GM23248 (cell line): Measurements from ENCODE around the gene CCL13. TPM values are rescaled to one million over a fixed set of nuclear protein-coding genes. Genes with fewer than 3 reads are reported as not detected.

Source experiments
- DNase-seq: peaks from one replicate; pipeline ENCODE4 v3.0.0-alpha.2; 2015
- H2AFZ ChIP-seq: fragments of 200-600 bp; sonication (generic); 2 replicates; pipeline ENCODE4 v1.6.1; 2016; ENCODE audit warnings: antibody characterized with exemption
- H3F3A ChIP-seq: fragments of 200-600 bp; sonication (generic); 2 replicates; pipeline ENCODE4 v1.6.1; 2016; ENCODE audit warnings: mild to moderate bottlenecking, antibody characterized with exemption, mixed run types; ENCODE audit not compliant: insufficient read depth
- H3K27ac ChIP-seq: fragments of 200-600 bp; sonication (generic); 2 replicates; pipeline ENCODE4 v1.5.1; 2016; ENCODE audit warnings: mild to moderate bottlenecking
- H3K27me3 ChIP-seq: fragments of 200-600 bp; sonication (generic); replicated peaks from 2 replicates; pipeline ENCODE4 v1.6.1; 2016; ENCODE audit warnings: mild to moderate bottlenecking; ENCODE audit not compliant: insufficient read depth
- H3K36me3 ChIP-seq: fragments of 200-600 bp; sonication (generic); 2 replicates; pipeline ENCODE4 v1.6.1; 2016; ENCODE audit warnings: low read depth, mild to moderate bottlenecking
- H3K4me1 ChIP-seq: fragments of 200-600 bp; sonication (generic); 2 replicates; pipeline ENCODE4 v1.6.1; 2016; ENCODE audit warnings: mild to moderate bottlenecking; ENCODE audit not compliant: insufficient read depth
- H3K4me2 ChIP-seq: fragments of 200-600 bp; sonication (generic); one replicate; pipeline ENCODE4 v1.6.1; 2016; ENCODE audit warnings: mild to moderate bottlenecking; ENCODE audit not compliant: unreplicated experiment
- H3K4me3 ChIP-seq: fragments of 200-600 bp; sonication (generic); 2 replicates; pipeline ENCODE4 v1.5.1; 2016; ENCODE audit warnings: mild to moderate bottlenecking
- H3K79me2 ChIP-seq: fragments of 200-600 bp; sonication (generic); 2 replicates; pipeline ENCODE4 v1.6.1; 2016; ENCODE audit warnings: mild to moderate bottlenecking; ENCODE audit not compliant: insufficient read depth
- H3K9ac ChIP-seq: fragments of 200-600 bp; sonication (generic); 2 replicates; pipeline ENCODE4 v1.6.1; 2016; ENCODE audit warnings: mild to moderate bottlenecking
- H3K9me2 ChIP-seq: fragments of 200-600 bp; sonication (generic); 2 replicates; pipeline ENCODE4 v1.6.1; 2016; ENCODE audit warnings: mixed run types, mild to moderate bottlenecking, moderate library complexity; ENCODE audit not compliant: insufficient read depth
- H3K9me3 ChIP-seq: fragments of 200-600 bp; sonication (generic); one replicate; pipeline ENCODE4 v1.6.1; 2017; ENCODE audit warnings: low read depth
- H4K20me1 ChIP-seq: fragments of 200-600 bp; sonication (generic); 2 replicates; pipeline ENCODE4 v1.6.0; 2016; ENCODE audit not compliant: insufficient read depth
- EZH2 ChIP-seq: fragments of 200-600 bp; sonication (generic); IDR thresholded peaks from 2 replicates; pipeline ENCODE4 v1.6.1; 2018; ENCODE audit warnings: antibody characterized with exemption, mild to moderate bottlenecking; ENCODE audit not compliant: insufficient read depth, poor library complexity, severe bottlenecking
- EZH2phosphoT487 ChIP-seq: fragments of 200-600 bp; sonication (generic); IDR thresholded peaks from 2 replicates; pipeline ENCODE4 v1.6.1; 2018; ENCODE audit warnings: antibody characterized with exemption, moderate library complexity, mild to moderate bottlenecking, low read depth; ENCODE audit not compliant: insufficient read depth
- WGBS, 2 experiments: methylation state at CpG; one replicate each; pipeline ENCODE4 v1.1.6; 2015 to 2017; ENCODE audit warnings: low lambda C conversion rate in 2 of 2, low coverage in 1 of 2; ENCODE audit errors: missing lambda C conversion rate in 2 of 2; 5-methylcytosine and 5-hydroxymethylcytosine counted together
- in situ Hi-C: fragments of 300-500 bp; cut with MboI; formaldehyde crosslinking; loops from 2 replicates; pipeline ENCODE4 v1.15.0; 2020
- polyA plus RNA-seq: library from polyadenylated mRNA; unstranded; fragments of >200 nt; fragmentation: Nextera tagmentation; extraction: Ambion mirVana; gene quantifications from 2 replicates; pipeline ENCODE4 v1.2.1, GENCODE V29; 2016
- total RNA-seq: library from RNA; depleted of rRNA; stranded (reverse); fragments of >200 nt; shearing (Covaris generic); gene quantifications from 2 replicates; pipeline ENCODE4 v1.2.3, GENCODE V29; 2014

The CCL13 gene
- total and polyA plus RNA-seq, 2 experiments from 2014 or later: not detected

DNA sequence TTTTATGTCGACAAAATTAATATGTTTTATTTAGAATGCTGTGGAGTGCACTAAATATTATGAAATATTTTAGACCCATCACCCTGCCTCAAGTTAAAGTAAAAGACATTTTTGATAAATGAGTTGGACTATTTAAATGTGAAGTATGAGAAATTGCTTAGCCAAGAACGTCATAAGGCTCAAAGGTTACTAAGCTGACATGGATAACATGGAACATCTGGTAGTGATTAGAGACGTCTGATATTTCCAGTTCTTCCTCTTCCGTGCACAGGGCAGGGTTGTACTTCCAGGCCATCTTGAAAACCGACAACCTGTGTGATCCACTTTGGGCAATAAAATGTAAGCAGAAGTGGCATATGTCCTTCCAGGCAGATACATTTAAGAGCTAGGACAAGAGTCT, 44.2 kb upstream of the CCL13 start:
- no peaks in the 10 kb centered on the region for H4K20me1 ChIP-seq
- in situ Hi-C loops: no loop called here
- no peaks in the 10 kb centered on the region for H3K79me2 ChIP-seq
- no peaks in the 10 kb centered on the region for H3K9me3 ChIP-seq
- DNase-seq: peak; percentile 45
- no peak overlapping the region for H3K4me3 ChIP-seq
- 40 to 46% methylated on average over 5 of the region's 5 CpGs for WGBS, 2 experiments
- H2AFZ ChIP-seq: no peak overlapping the region
- H3K9ac ChIP-seq: no peak overlapping the region
- H3K4me2 ChIP-seq: no peak overlapping the region
- no peaks in the 10 kb centered on the region for H3K27me3 ChIP-seq
- H3K36me3 ChIP-seq: no peaks in the 10 kb centered on the region
- H3K27ac ChIP-seq: no peak overlapping the region
- no peaks in the 10 kb centered on the region for H3K9me2 ChIP-seq
- H3F3A ChIP-seq: peaks cover 24% of the 10 kb centered on the region
- TF ChIP-seq EZH2 (no peak), EZH2phosphoT487 (no peak)
- H3K4me1 ChIP-seq: peaks cover 15% of the 10 kb centered on the region

DNA sequence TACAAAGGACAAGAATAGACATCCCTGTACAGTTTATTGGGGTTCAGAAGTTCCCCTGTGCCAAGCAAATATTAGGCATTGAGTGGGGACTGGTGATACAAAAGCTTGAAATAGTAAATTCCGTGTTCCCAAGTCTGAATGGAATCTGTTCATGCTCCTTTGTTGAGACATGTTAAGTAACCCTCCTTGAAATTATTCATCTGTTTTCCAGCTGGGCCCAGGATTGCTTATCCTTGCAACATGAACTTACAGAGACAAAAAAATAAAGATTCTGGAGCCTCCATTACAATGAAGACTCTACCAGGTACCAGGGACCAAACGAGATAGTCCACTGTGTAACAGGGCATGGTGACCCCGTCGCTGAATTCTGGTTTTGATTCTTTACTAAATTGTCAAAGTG, 43.1 kb upstream of the CCL13 start:
- peak; percentile 32 for DNase-seq

DNA sequence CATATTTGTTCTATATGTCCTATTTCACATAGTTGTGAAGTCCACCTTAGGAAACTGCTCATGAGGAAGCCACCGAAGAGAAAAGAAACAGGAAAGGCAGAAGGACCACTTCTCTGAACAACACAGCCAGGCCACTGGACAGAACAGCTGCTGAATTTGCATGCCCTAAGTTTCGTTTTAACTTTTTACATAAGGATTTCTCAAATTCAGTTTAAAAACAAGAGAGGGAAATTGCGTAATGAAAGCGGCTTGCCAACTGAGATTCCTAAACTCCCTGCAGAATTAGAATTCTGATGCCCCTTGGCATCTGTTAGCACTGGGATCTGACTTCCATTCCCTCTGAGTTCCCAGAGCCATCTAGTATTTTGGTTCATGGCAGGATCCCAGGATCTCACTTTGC, 42.0 kb upstream of the CCL13 start:
- peak overlapping the region; percentile 48 for H3K4me2 ChIP-seq
- peaks cover 17% of the 10 kb centered on the region for H3F3A ChIP-seq
- in situ Hi-C loops: no loop called here
- H3K9me2 ChIP-seq: no peaks in the 10 kb centered on the region
- H3K36me3 ChIP-seq: no peaks in the 10 kb centered on the region
- H4K20me1 ChIP-seq: no peaks in the 10 kb centered on the region
- no peak overlapping the region for H3K4me3 ChIP-seq
- no peaks in the 10 kb centered on the region for H3K9me3 ChIP-seq
- no peak overlapping the region for H3K9ac ChIP-seq
- WGBS, 2 experiments: 10 to 20% methylated on average over 4 of the region's 4 CpGs
- H3K27ac ChIP-seq: no peak overlapping the region
- H2AFZ ChIP-seq: peak overlapping the region; percentile 36; the same call in 1 of the 2 replicates
- H3K27me3 ChIP-seq: no peaks in the 10 kb centered on the region
- peaks cover 14% of the 10 kb centered on the region for H3K4me1 ChIP-seq
- TF ChIP-seq EZH2phosphoT487 (no peak), EZH2 (no peak)
- H3K79me2 ChIP-seq: no peaks in the 10 kb centered on the region
- peak; percentile 59 for DNase-seq

More for the DNA sequence above, 43.1 kb upstream of the CCL13 start:
- peaks cover 14% of the 10 kb centered on the region for H3K4me1 ChIP-seq
- no peak for TF ChIP-seq EZH2
- TF ChIP-seq EZH2phosphoT487: no peak
- peaks cover 17% of the 10 kb centered on the region for H3F3A ChIP-seq
- no peaks in the 10 kb centered on the region for H4K20me1 ChIP-seq
- WGBS, 2 experiments: 89 to 93% methylated on average over 4 of the region's 4 CpGs
- H3K9me3 ChIP-seq: no peaks in the 10 kb centered on the region
- in situ Hi-C loops: no loop called here
- H3K4me2 ChIP-seq: no peak overlapping the region
- no peaks in the 10 kb centered on the region for H3K36me3 ChIP-seq
- H3K9me2 ChIP-seq: no peaks in the 10 kb centered on the region
- no peak overlapping the region for H3K4me3 ChIP-seq
- H3K27ac ChIP-seq: no peak overlapping the region
- no peak overlapping the region for H3K9ac ChIP-seq
- H3K27me3 ChIP-seq: no peaks in the 10 kb centered on the region
- H3K79me2 ChIP-seq: no peaks in the 10 kb centered on the region
- H2AFZ ChIP-seq: no peak overlapping the region

DNA sequence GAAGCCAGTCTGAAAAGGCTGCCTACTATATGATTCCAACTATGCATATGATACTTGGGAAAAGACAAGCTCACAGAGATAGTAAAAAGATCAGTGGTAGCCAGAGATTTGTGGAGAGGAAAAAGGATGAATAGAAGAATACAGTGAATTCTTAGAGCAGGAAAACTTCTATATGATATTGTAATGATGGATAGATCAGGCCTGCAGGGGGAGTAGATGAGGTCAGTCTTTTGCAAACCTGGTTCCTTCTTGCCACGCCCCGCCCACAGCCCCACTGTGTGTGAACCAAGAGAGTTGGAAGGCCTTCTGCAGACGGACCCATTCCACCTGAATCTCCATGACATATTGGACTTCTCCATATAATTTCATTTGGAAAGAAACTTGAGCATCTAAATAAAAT, 37.8 kb upstream of the CCL13 start:
- DNase-seq: no peak
- H3K79me2 ChIP-seq: no peaks in the 10 kb centered on the region
- no peak overlapping the region for H3K9ac ChIP-seq
- H3K9me3 ChIP-seq: no peaks in the 10 kb centered on the region
- in situ Hi-C loops: no loop called here
- H3K36me3 ChIP-seq: no peaks in the 10 kb centered on the region
- H2AFZ ChIP-seq: no peak overlapping the region
- H3K27me3 ChIP-seq: no peaks in the 10 kb centered on the region
- no peak overlapping the region for H3K4me3 ChIP-seq
- peaks cover 11% of the 10 kb centered on the region for H3F3A ChIP-seq
- no peak for TF ChIP-seq EZH2
- TF ChIP-seq EZH2phosphoT487: no peak
- H3K27ac ChIP-seq: no peak overlapping the region
- peaks cover 9% of the 10 kb centered on the region for H3K4me1 ChIP-seq
- 77 to 79% methylated on average over 3 of the region's 3 CpGs for WGBS, 2 experiments
- no peaks in the 10 kb centered on the region for H4K20me1 ChIP-seq
- H3K9me2 ChIP-seq: no peaks in the 10 kb centered on the region
- no peak overlapping the region for H3K4me2 ChIP-seq

DNA sequence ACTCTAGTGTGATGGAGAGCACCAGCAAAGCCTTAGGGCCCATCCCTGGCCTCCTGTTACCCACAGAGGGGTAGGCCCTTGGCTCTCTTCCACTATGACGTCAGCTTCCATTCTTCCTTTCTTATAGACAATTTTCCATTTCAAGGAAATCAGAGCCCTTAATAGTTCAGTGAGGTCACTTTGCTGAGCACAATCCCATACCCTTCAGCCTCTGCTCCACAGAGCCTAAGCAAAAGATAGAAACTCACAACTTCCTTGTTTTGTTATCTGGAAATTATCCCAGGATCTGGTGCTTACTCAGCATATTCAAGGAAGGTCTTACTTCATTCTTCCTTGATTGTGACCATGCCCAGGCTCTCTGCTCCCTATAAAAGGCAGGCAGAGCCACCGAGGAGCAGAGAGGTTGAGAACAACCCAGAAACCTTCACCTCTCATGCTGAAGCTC, 37.2 kb upstream of the CCL13 start, which contains the start of gene CCL8:
CCL8 (plus strand) TSS at position 397 of the 445 bp plus-strand sequence. CDS start 67 bp downstream, outside the sequence.
- in situ Hi-C loops: no loop called here
- no peak within 1 kb of the TSS for H3K27ac ChIP-seq
- no peak within 1 kb of the TSS for H3K9ac ChIP-seq
- no peaks in the 10 kb centered on the region for H3K27me3 ChIP-seq
- H3K4me3 ChIP-seq: no peak within 1 kb of the TSS
- peaks cover 8% of the 10 kb centered on the region for H3K4me1 ChIP-seq
- no peak for DNase-seq
- no peaks in the 10 kb centered on the region for H3K79me2 ChIP-seq
- H3K9me2 ChIP-seq: no peaks in the 10 kb centered on the region
- H3F3A ChIP-seq: peaks cover 6% of the 10 kb centered on the region; the same call in 1 of the 2 replicates
- H3K4me2 ChIP-seq: no peak within 1 kb of the TSS
- no peak for TF ChIP-seq EZH2
- no peak for TF ChIP-seq EZH2phosphoT487
- WGBS, 2 experiments: 26 to 29% methylated on average over 2 of the region's 2 CpGs
- H3K36me3 ChIP-seq: no peaks in the 10 kb centered on the region
- no peaks in the 10 kb centered on the region for H4K20me1 ChIP-seq
- H2AFZ ChIP-seq: no peak within 1 kb of the TSS
- no peaks in the 10 kb centered on the region for H3K9me3 ChIP-seq
